Tibial nerve (tissue), 4 donors: Measurements from ENCODE around the gene SORCS2.

ENCODE experiments used
- CTCF ChIP-seq, 5 experiments: fragments of 200-600 bp in 3 of 5; fragments of 450-650 bp in 2 of 5; sonication (generic) in 3 of 5; IDR thresholded peaks; one replicate each; pipeline ENCODE4 v1.5.1; 2016 to 2019; ENCODE audit warnings: antibody characterized with exemption in 5 of 5, mild to moderate bottlenecking in 3 of 5, moderate library complexity in 2 of 5
- EP300 ChIP-seq, 2 donors: sonication (generic); formaldehyde crosslinking; IDR thresholded peaks; one replicate each; pipeline ENCODE4 v1.6.1; 2017; ENCODE audit warnings: antibody characterized with exemption in 2 of 2, mild to moderate bottlenecking in 1 of 2
- POLR2A ChIP-seq, 2 donors: fragments of 450-650 bp; IDR thresholded peaks; one replicate each; pipeline ENCODE4 v1.6.1; 2017; ENCODE audit warnings: antibody characterized with exemption in 2 of 2, mild to moderate bottlenecking in 2 of 2, moderate library complexity in 2 of 2

GRCh38 chr4:7431696-7432530, 239.6 kb downstream of the SORCS2 start:
- TF ChIP-seq CTCF (IDR thresholded peaks at IDR 0.05) = no peak
- TF ChIP-seq POLR2A (IDR thresholded peaks at IDR 0.05) = no peak
- TF ChIP-seq EP300 (IDR thresholded peaks at IDR 0.05) = no peak
